H9 (cell line): ENCODE results near the gene DDX1. TPM values are rescaled to one million over a fixed set of nuclear protein-coding genes. Genes with fewer than 3 reads are reported as not detected.

ENCODE experiments used
- DNase-seq: peaks from one replicate; pipeline ENCODE4 v3.0.0-alpha.2; 2017
- H2AFZ ChIP-seq: one replicate; pipeline ENCODE4 v1.6.1; 2013; ENCODE audit warnings: mild to moderate bottlenecking, low read length, control low read depth, moderate library complexity
- H2AK5ac ChIP-seq: 2 replicates; pipeline ENCODE4 v1.6.1; 2013; ENCODE audit warnings: low read length, control low read depth, mixed read lengths; ENCODE audit not compliant: insufficient read length
- H2BK120ac ChIP-seq: one replicate; pipeline ENCODE4 v1.6.1; 2013; ENCODE audit warnings: low read depth, mild to moderate bottlenecking, low read length, control low read depth, inconsistent platforms; ENCODE audit not compliant: poor library complexity, severe bottlenecking
- H2BK12ac ChIP-seq: 2 replicates; pipeline ENCODE4 v1.6.1; 2013; ENCODE audit warnings: low read length, control low read depth, mixed read lengths, low read depth; ENCODE audit not compliant: insufficient read length
- H2BK15ac ChIP-seq: 2 replicates; pipeline ENCODE4 v1.6.1; 2013; ENCODE audit warnings: low read depth, low read length, control low read depth
- H2BK20ac ChIP-seq: one replicate; pipeline ENCODE4 v1.6.1; 2013; ENCODE audit warnings: low read depth, mild to moderate bottlenecking, low read length, control low read depth, inconsistent platforms; ENCODE audit not compliant: poor library complexity, severe bottlenecking
- H2BK5ac ChIP-seq: 2 replicates; pipeline ENCODE4 v1.6.1; 2013; ENCODE audit warnings: low read length, control low read depth, mixed read lengths; ENCODE audit not compliant: insufficient read length
- H3K14ac ChIP-seq: 2 replicates; pipeline ENCODE4 v1.6.1; 2013; ENCODE audit warnings: low read length, control low read depth; ENCODE audit not compliant: insufficient read depth
- H3K18ac ChIP-seq: 2 replicates; pipeline ENCODE4 v1.6.1; 2013; ENCODE audit warnings: low read depth, mild to moderate bottlenecking, mixed read lengths, low read length, control low read depth; ENCODE audit not compliant: insufficient read length
- H3K23ac ChIP-seq: 2 replicates; pipeline ENCODE4 v1.6.1; 2013; ENCODE audit warnings: low read length, control low read depth, mixed read lengths, low read depth; ENCODE audit not compliant: insufficient read length
- H3K23me2 ChIP-seq: 2 replicates; pipeline ENCODE4 v1.6.1; 2013; ENCODE audit warnings: low read depth, mild to moderate bottlenecking, mixed read lengths, low read length, control low read depth; ENCODE audit not compliant: insufficient read length, poor library complexity, severe bottlenecking
- H3K27ac ChIP-seq: 2 replicates; pipeline ENCODE4 v1.5.1; 2013; ENCODE audit warnings: low read length, control low read depth, mixed read lengths, low read depth; ENCODE audit not compliant: insufficient read length
- H3K27me3 ChIP-seq: 2 replicates; pipeline ENCODE4 v1.6.1; 2013; ENCODE audit warnings: low read length, control low read depth, inconsistent platforms; ENCODE audit not compliant: insufficient read depth
- H3K4ac ChIP-seq: 2 replicates; pipeline ENCODE4 v1.6.1; 2013; ENCODE audit warnings: low read depth, mild to moderate bottlenecking, control low read depth, inconsistent platforms, low read length, moderate library complexity
- H3K4me1 ChIP-seq: 2 replicates; pipeline ENCODE4 v1.6.1; 2013; ENCODE audit warnings: low read length, control low read depth, inconsistent platforms; ENCODE audit not compliant: insufficient read depth
- H3K4me2 ChIP-seq: 2 replicates; pipeline ENCODE4 v1.6.1; 2013; ENCODE audit warnings: low read length, control low read depth, mixed read lengths; ENCODE audit not compliant: insufficient read length, insufficient read depth
- H3K56ac ChIP-seq: 2 replicates; pipeline ENCODE4 v1.6.1; 2013; ENCODE audit warnings: low read depth, mild to moderate bottlenecking, mixed read lengths, low read length, control low read depth; ENCODE audit not compliant: insufficient read length
- H3K79me1 ChIP-seq: 2 replicates; pipeline ENCODE4 v1.6.1; 2013; ENCODE audit warnings: low read depth, mild to moderate bottlenecking, moderate library complexity, low read length, control low read depth, inconsistent platforms; ENCODE audit not compliant: insufficient read depth, poor library complexity, severe bottlenecking
- H3K79me2 ChIP-seq: 2 replicates; pipeline ENCODE4 v1.6.1; 2013; ENCODE audit warnings: low read length, control low read depth, inconsistent platforms; ENCODE audit not compliant: insufficient read depth
- H3K9ac ChIP-seq: 2 replicates; pipeline ENCODE4 v1.6.1; 2013; ENCODE audit warnings: low read length, control low read depth, mixed read lengths; ENCODE audit not compliant: insufficient read length; ENCODE audit errors: extremely low read depth
- H3K9me3 ChIP-seq: one replicate; pipeline ENCODE4 v1.6.1; 2013; ENCODE audit warnings: low read depth, low read length, inconsistent platforms; ENCODE audit not compliant: control insufficient read depth
- H3T11ph ChIP-seq: one replicate; pipeline ENCODE4 v1.6.1; 2013; ENCODE audit warnings: mild to moderate bottlenecking, low read length, control low read depth, inconsistent platforms
- H4K20me1 ChIP-seq: one replicate; pipeline ENCODE4 v1.6.1; 2013; ENCODE audit not compliant: control insufficient read depth, insufficient read length, insufficient read depth
- H4K5ac ChIP-seq: 2 replicates; pipeline ENCODE4 v1.6.1; 2013; ENCODE audit warnings: low read depth, mild to moderate bottlenecking, mixed read lengths, low read length, control low read depth; ENCODE audit not compliant: insufficient read length
- H4K8ac ChIP-seq: replicated peaks from 2 replicates; pipeline ENCODE4 v1.6.1; 2013; ENCODE audit warnings: low read length, control low read depth, mixed read lengths, low read depth; ENCODE audit not compliant: insufficient read length
- H4K91ac ChIP-seq: 2 replicates; pipeline ENCODE4 v1.6.1; 2013; ENCODE audit warnings: low read depth, mild to moderate bottlenecking, moderate library complexity, mixed read lengths, low read length, control low read depth; ENCODE audit not compliant: insufficient read length
- H3K27ac Mint-ChIP-seq, 3 experiments: 2 replicates in 2 of 3; 3 replicates in 1 of 3; pipeline ENCODE4 v1.8.0; 2020 to 2021; ENCODE audit warnings: mixed read lengths in 3 of 3, mild to moderate bottlenecking in 1 of 3, moderate library complexity in 1 of 3
- H3K27me3 Mint-ChIP-seq: 2 replicates; pipeline ENCODE4 v1.8.0; 2021; ENCODE audit warnings: low read depth, mild to moderate bottlenecking, moderate library complexity, mixed read lengths
- H3K36me3 Mint-ChIP-seq, 3 experiments: 2 replicates in 2 of 3; 3 replicates in 1 of 3; pipeline ENCODE4 v1.8.0; 2020 to 2021; ENCODE audit warnings: low read depth in 3 of 3, mixed read lengths in 3 of 3; ENCODE audit not compliant: insufficient read depth in 1 of 3
- H3K4me1 Mint-ChIP-seq, 2 experiments: 2 replicates each; pipeline ENCODE4 v1.8.0; 2020; ENCODE audit warnings: mixed read lengths in 2 of 2
- H3K4me3 Mint-ChIP-seq, 2 experiments: 2 replicates in 1 of 2; 3 replicates in 1 of 2; pipeline ENCODE4 v1.8.0; 2020 to 2021; ENCODE audit warnings: mild to moderate bottlenecking in 2 of 2, mixed read lengths in 2 of 2, moderate library complexity in 1 of 2
- H3K9me3 Mint-ChIP-seq, 2 experiments: 2 replicates in 1 of 2; 3 replicates in 1 of 2; pipeline ENCODE4 v1.8.0; 2020; ENCODE audit warnings: mild to moderate bottlenecking in 2 of 2, mixed read lengths in 2 of 2, moderate library complexity in 1 of 2
- CTCF ChIP-seq: fragments of 200-600 bp; sonication (generic); conservative IDR thresholded peaks from 3 replicates; pipeline ENCODE4 v1.8.0; 2021; ENCODE audit warnings: antibody characterized with exemption, mild to moderate bottlenecking
- total RNA-seq: library from RNA; stranded (reverse); gene quantifications from 2 replicates; pipeline ENCODE4 v1.2.1, GENCODE V29; 2021

The DDX1 gene
- total RNA-seq, 1 experiment from 2014 or later: 120 TPM

- Histone ChIP-seq H3K27me3 (no peaks in the 10 kb centered on the region), H2AFZ (no peak overlapping the region), H4K5ac (no peak overlapping the region), H2BK5ac (no peak overlapping the region), H3K9ac (no peak overlapping the region), H4K20me1 (no peaks in the 10 kb centered on the region), H3K4ac (no peak overlapping the region), H3K18ac (no peak overlapping the region), H3K4me2 (no peak overlapping the region), H3K9me3 (no peaks in the 10 kb centered on the region), H3K14ac (no peak overlapping the region), H2BK15ac (no peak overlapping the region), H4K91ac (no peak overlapping the region), H2BK20ac (no peak overlapping the region), H2BK12ac (no peak overlapping the region), H3K4me1 (no peaks in the 10 kb centered on the region), H2AK5ac (no peak overlapping the region), H4K8ac (no peak overlapping the region), H3K23ac (no peak overlapping the region), H3K79me2 (no peaks in the 10 kb centered on the region), H3K79me1 (no peaks in the 10 kb centered on the region), H2BK120ac (no peak overlapping the region), H3K23me2 (no peaks in the 10 kb centered on the region), H3K56ac (no peak overlapping the region), H3K27ac (no peak overlapping the region), H3T11ph (no peak overlapping the region)
- no peaks in the 10 kb centered on the region for H3K36me3 Mint-ChIP-seq
- no peak overlapping the region for H3K27ac Mint-ChIP-seq
- H3K4me1 Mint-ChIP-seq: peaks cover 0 to 3% of the 10 kb centered on the region in 2 experiments; a peak in 2 of 4 replicates
- no peaks in the 10 kb centered on the region for H3K9me3 Mint-ChIP-seq
- DNase-seq: no peak
- H3K4me3 Mint-ChIP-seq: no peak overlapping the region
- no peaks in the 10 kb centered on the region for H3K27me3 Mint-ChIP-seq
- no peak for TF ChIP-seq CTCF
Observed at GRCh38 chr2:15584316-15584715, 7.4 kb upstream of the DDX1 start.
